Activated CD4-positive, alpha-beta memory T cell treated with anti-CD3 and anti-CD28 coated beads for 36 hours (primary cell): ENCODE data around the gene CETN1. TPM values are rescaled to one million over a fixed set of nuclear protein-coding genes. Genes with fewer than 3 reads are reported as not detected.

Experiments
- CTCF ChIA-PET: fragments of 350-600 bp; sonication (Branson Sonifier 250); formaldehyde crosslinking; loops from one replicate; lab custom pipeline; 2021; ENCODE audit warnings: antibody characterized with exemption, inconsistent platforms; lab: Charles Lee
- POLR2A ChIA-PET: fragments of 350-600 bp; sonication (Branson Sonifier 250); formaldehyde crosslinking; loops from one replicate; lab custom pipeline; 2021; ENCODE audit warnings: antibody characterized with exemption; lab: Charles Lee
- DNase-seq: peaks from one replicate; pipeline ENCODE4 v3.0.0-alpha.2; 2020
- H3K27ac Mint-ChIP-seq: one replicate; pipeline ENCODE4 v1.8.0; 2021; ENCODE audit warnings: mixed read lengths
- H3K27me3 Mint-ChIP-seq: one replicate; pipeline ENCODE4 v1.8.0; 2021; ENCODE audit warnings: mixed read lengths
- H3K36me3 Mint-ChIP-seq: one replicate; pipeline ENCODE4 v1.8.0; 2021; ENCODE audit warnings: mixed read lengths
- H3K4me1 Mint-ChIP-seq: one replicate; pipeline ENCODE4 v1.8.0; 2021; ENCODE audit warnings: low read depth, mixed read lengths
- H3K4me3 Mint-ChIP-seq: one replicate; pipeline ENCODE4 v1.8.0; 2021; ENCODE audit warnings: mild to moderate bottlenecking, mixed read lengths
- H3K9me3 Mint-ChIP-seq: one replicate; pipeline ENCODE4 v1.8.0; 2021; ENCODE audit warnings: mixed read lengths
- intact Hi-C: fragments of 100-400 bp; cut with micrococcal nuclease; formaldehyde crosslinking; loops from one replicate; pipeline ENCODE4 v1.15.1; 2023
- total RNA-seq, 2 experiments: library from RNA; stranded (reverse); gene quantifications; one replicate each; pipeline ENCODE4 v1.2.3, GENCODE V29; 2021

Gene CETN1
- total RNA-seq, 2 experiments from 2014 or later, result not detected

GRCh38 chr18:615773-616172 is 35.6 kb downstream of the CETN1 start:
- Mint-ChIP-seq H3K4me3 (no peak overlapping the region), H3K36me3 (no peaks in the 10 kb centered on the region), H3K27ac (no peak overlapping the region), H3K9me3 (no peaks in the 10 kb centered on the region), H3K27me3 (peaks cover 2% of the 10 kb centered on the region), H3K4me1 (no peaks in the 10 kb centered on the region)
- DNase-seq, result no peak
- ChIA-PET CTCF (interaction anchor here (0.6 to 2.1 kb wide), 6 partner anchors 8 to 348 kb away, joined by 3 to 9 read pairs (median 4); partner anchors contain the start of gene THOC1), POLR2A (no interaction called here)
- intact Hi-C loops, result loop anchor here (1.0 kb wide), 1 partner anchor 18 kb away; no protein-coding TSS in a partner anchor

- CTCF ChIA-PET, result interaction anchor here (0.6 to 2.1 kb wide), 6 partner anchors 8 to 348 kb away, joined by 3 to 9 read pairs (median 4); partner anchors contain the start of gene THOC1
- no peaks in the 10 kb centered on the region for H3K4me1 Mint-ChIP-seq
Measured at GRCh38 chr18:616380-616995, 36.3 kb downstream of the CETN1 start.

DNA sequence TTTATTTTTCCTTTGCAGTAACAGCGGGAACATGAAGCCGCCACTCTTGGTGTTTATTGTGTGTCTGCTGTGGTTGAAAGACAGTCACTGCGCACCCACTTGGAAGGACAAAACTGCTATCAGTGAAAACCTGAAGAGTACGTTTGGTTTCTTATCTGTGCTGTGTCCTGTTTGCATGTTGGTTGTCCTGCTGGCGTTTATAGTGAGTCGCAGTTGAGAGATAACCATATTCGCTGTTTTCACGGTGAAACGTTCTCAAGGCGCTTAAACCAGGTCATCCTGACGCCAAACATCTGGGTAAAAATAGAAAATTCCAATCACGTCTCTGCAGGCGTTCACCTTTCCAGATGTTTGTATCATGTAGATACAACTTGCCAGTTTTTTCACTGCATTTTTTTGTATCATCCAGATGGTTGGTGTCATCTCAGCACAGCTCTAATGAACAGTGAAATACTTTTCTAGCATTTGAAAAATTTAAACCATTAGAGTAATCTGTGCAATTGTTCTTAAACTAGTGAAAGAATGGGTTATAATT is 37.9 kb downstream of the CETN1 start:
- H3K4me3 Mint-ChIP-seq, result no peak overlapping the region
- DNase-seq, result no peak
- POLR2A ChIA-PET, result no interaction called here
- H3K27ac Mint-ChIP-seq, result no peak overlapping the region
- intact Hi-C loops, result no loop called here
- no peaks in the 10 kb centered on the region for H3K36me3 Mint-ChIP-seq
- no peaks in the 10 kb centered on the region for H3K4me1 Mint-ChIP-seq
- CTCF ChIA-PET, result interaction anchor here (0.6 kb wide), 1 partner anchor 19 kb away, joined by 3 read pairs; no protein-coding TSS in a partner anchor
- H3K27me3 Mint-ChIP-seq, result peaks cover 5% of the 10 kb centered on the region
- H3K9me3 Mint-ChIP-seq, result no peaks in the 10 kb centered on the region

More at GRCh38 chr18:616380-616995, 36.3 kb downstream of the CETN1 start:
- DNase-seq, result no peak
- H3K27ac Mint-ChIP-seq, result no peak overlapping the region
- intact Hi-C loops, result loop anchor here (1.0 kb wide), 1 partner anchor 19 kb away; no protein-coding TSS in a partner anchor
- H3K27me3 Mint-ChIP-seq, result peaks cover 2% of the 10 kb centered on the region
- no peaks in the 10 kb centered on the region for H3K9me3 Mint-ChIP-seq
- POLR2A ChIA-PET, result no interaction called here
- no peak overlapping the region for H3K4me3 Mint-ChIP-seq
- no peaks in the 10 kb centered on the region for H3K36me3 Mint-ChIP-seq

DNA sequence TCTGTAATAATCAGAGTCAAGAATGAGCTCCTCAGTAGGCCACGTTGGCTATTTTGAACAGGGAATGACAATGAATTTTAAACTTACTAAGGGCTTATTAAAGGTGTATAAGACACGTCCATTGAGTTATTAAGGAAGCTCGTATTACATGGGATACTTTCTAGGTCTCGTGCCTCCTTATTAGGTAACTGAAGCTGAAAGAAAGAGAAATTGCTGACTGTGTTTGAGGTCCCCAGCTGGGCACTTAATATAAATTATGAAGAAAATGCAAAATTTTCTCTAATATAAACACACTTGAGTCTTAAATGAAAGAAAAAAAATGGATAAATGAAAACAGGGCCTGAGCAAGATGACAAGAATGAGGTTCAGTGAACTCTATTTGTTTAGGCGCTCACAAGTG is 38.4 kb downstream of the CETN1 start:
- ChIA-PET POLR2A (no interaction called here), CTCF (interaction anchor here (0.6 kb wide), 1 partner anchor 18 kb away, joined by 3 read pairs; no protein-coding TSS in a partner anchor)
- DNase-seq, result no peak
- Mint-ChIP-seq H3K36me3 (no peaks in the 10 kb centered on the region), H3K27me3 (peaks cover 6% of the 10 kb centered on the region), H3K4me1 (no peaks in the 10 kb centered on the region), H3K4me3 (no peak overlapping the region), H3K9me3 (no peaks in the 10 kb centered on the region), H3K27ac (no peak overlapping the region)
- intact Hi-C loops, result no loop called here

DNA sequence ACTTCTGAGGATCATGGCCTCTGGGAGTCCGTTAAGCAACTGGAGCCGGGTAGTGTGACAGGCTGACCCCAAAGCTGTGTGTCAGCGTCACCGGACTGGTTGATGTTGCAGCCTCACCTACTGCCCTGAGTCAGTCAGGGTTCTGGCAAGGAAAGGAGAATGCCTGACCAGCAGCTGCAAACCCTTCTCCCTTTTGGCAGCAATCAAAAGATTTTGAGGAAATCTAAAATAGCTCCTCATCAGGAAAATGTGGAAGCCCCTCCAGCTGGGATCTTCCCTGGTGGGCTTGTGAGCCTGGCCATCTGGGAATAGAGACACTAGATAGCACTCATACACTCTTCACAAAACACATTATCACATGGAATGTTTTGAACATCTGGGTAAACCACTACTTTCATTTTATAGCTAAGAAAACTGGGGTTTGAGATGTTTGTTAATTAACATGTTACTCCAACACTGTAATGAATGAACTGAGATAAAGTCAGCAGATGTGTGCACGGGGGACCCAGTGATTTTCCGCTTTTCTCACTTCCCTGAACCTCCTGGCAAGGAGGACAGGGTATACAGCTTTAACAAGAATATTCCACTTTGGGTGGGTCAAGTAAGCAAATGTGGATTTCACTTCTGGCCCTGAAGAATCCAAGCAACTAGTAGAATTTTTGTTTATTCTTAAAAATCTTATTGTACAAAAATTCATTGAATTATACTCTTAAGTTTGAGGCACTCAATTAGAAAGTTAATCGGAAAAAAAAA is 41.3 kb downstream of the CETN1 start:
- intact Hi-C loops, result loop anchor here (5.0 to 10.0 kb wide), 2 partner anchors 36 to 93 kb away; partner anchors contain the start of genes ENOSF1 and TYMS
- no peak for DNase-seq
- Mint-ChIP-seq H3K27me3 (peaks cover 10% of the 10 kb centered on the region), H3K36me3 (no peaks in the 10 kb centered on the region), H3K4me1 (no peaks in the 10 kb centered on the region), H3K9me3 (no peaks in the 10 kb centered on the region), H3K27ac (no peak overlapping the region), H3K4me3 (no peak overlapping the region)
- POLR2A ChIA-PET, result interaction anchor here (0.6 kb wide), 1 partner anchor 416 kb away, joined by 4 read pairs; no protein-coding TSS in a partner anchor
- CTCF ChIA-PET, result interaction anchor here (0.9 to 8.9 kb wide), 5 partner anchors 8 to 354 kb away, joined by 4 to 127 read pairs (median 7); partner anchors contain the start of genes THOC1 and TYMS

- intact Hi-C loops, result loop anchor here (5.0 to 10.0 kb wide), 2 partner anchors 35 to 93 kb away; partner anchors contain the start of genes ENOSF1 and TYMS
- CTCF ChIA-PET, result interaction anchor here (8.9 kb wide), 1 partner anchor 210 kb away, joined by 127 read pairs; no protein-coding TSS in a partner anchor
- H3K36me3 Mint-ChIP-seq, result no peaks in the 10 kb centered on the region
- H3K4me1 Mint-ChIP-seq, result no peaks in the 10 kb centered on the region
- H3K9me3 Mint-ChIP-seq, result no peaks in the 10 kb centered on the region
- no peak overlapping the region for H3K27ac Mint-ChIP-seq
- no peak for DNase-seq
- H3K4me3 Mint-ChIP-seq, result no peak overlapping the region
- POLR2A ChIA-PET, result no interaction called here
- H3K27me3 Mint-ChIP-seq, result peaks cover 10% of the 10 kb centered on the region
Measured at GRCh38 chr18:622289-622688, 42.1 kb downstream of the CETN1 start.

GRCh38 chr18:623761-624620 is 43.8 kb downstream of the CETN1 start:
- intact Hi-C loops, result loop anchor here (1.0 to 10.0 kb wide), 4 partner anchors 33 to 215 kb away; partner anchors contain the start of genes ENOSF1 and TYMS
- no peaks in the 10 kb centered on the region for H3K36me3 Mint-ChIP-seq
- POLR2A ChIA-PET, result no interaction called here
- CTCF ChIA-PET, result interaction anchor here (0.6 to 8.9 kb wide), 30 partner anchors 8 to 246 kb away, joined by 3 to 127 read pairs (median 4); partner anchors contain the start of gene TYMS
- H3K4me1 Mint-ChIP-seq, result no peaks in the 10 kb centered on the region
- H3K27me3 Mint-ChIP-seq, result peaks cover 10% of the 10 kb centered on the region
- H3K9me3 Mint-ChIP-seq, result no peaks in the 10 kb centered on the region
- no peak overlapping the region for H3K27ac Mint-ChIP-seq
- peak; percentile 69 for DNase-seq
- H3K4me3 Mint-ChIP-seq, result no peak overlapping the region

- Mint-ChIP-seq H3K4me1 (no peaks in the 10 kb centered on the region), H3K4me3 (no peak overlapping the region), H3K27me3 (peaks cover 9% of the 10 kb centered on the region), H3K36me3 (no peaks in the 10 kb centered on the region), H3K27ac (no peak overlapping the region), H3K9me3 (no peaks in the 10 kb centered on the region)
- POLR2A ChIA-PET, result no interaction called here
- CTCF ChIA-PET, result interaction anchor here (0.5 to 8.9 kb wide), 7 partner anchors 11 to 212 kb away, joined by 3 to 127 read pairs (median 4); partner anchors contain the start of gene TYMS
- DNase-seq, result no peak
- intact Hi-C loops, result loop anchor here (10.0 kb wide), 1 partner anchor 88 kb away; the partner anchor contains the start of gene ENOSF1
Measured at GRCh38 chr18:627231-627630, 47.1 kb downstream of the CETN1 start.

- ChIA-PET CTCF (no interaction called here), POLR2A (no interaction called here)
- Mint-ChIP-seq H3K27ac (no peak overlapping the region), H3K4me1 (no peaks in the 10 kb centered on the region), H3K27me3 (peaks cover 4% of the 10 kb centered on the region), H3K9me3 (no peaks in the 10 kb centered on the region), H3K4me3 (no peak overlapping the region), H3K36me3 (no peaks in the 10 kb centered on the region)
- intact Hi-C loops, result loop anchor here (10.0 kb wide), 1 partner anchor 85 kb away; the partner anchor contains the start of gene ENOSF1
- no peak for DNase-seq
Measured at GRCh38 chr18:629269-630150, 49.3 kb downstream of the CETN1 start.

DNA sequence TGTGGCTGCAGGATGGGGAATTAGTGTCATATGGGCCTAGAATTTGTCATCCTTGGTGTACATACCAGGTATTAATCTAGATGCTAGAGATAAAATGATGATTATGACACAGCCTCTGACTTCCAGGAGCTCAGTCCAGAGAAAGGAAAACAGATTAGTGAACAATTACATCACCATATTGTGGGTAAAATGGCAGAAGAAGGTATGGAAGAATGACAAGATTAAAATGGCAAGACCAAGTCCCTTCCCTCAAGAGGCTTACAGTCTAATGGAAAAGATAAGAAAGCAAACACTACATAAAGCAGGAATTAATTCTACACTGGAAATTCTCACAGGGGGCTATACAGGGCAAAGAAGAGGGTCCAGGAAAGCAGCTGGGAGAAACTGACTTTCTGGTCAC is 51.4 kb downstream of the CETN1 start:
- ChIA-PET CTCF (interaction anchor here (1.1 to 2.3 kb wide), 3 partner anchors 8 to 208 kb away, joined by 3 to 12 read pairs (median 3); partner anchors contain the start of gene CLUL1), POLR2A (no interaction called here)
- Mint-ChIP-seq H3K27me3 (peaks cover 2% of the 10 kb centered on the region), H3K9me3 (no peaks in the 10 kb centered on the region), H3K4me3 (no peak overlapping the region), H3K36me3 (no peaks in the 10 kb centered on the region), H3K4me1 (no peaks in the 10 kb centered on the region), H3K27ac (no peak overlapping the region)
- intact Hi-C loops, result no loop called here
- DNase-seq, result no peak
